Endothelial cell of umbilical vein (primary cell): Measurements from ENCODE around the gene LGALS3BP. TPM values are rescaled to one million over a fixed set of nuclear protein-coding genes. Genes with fewer than 3 reads are reported as not detected.

Experiments used
- BruUV-seq: library from RNA; stranded (reverse); fragments of 400-500 nt; replicated peaks from 2 replicates; lab custom pipeline; 2021; lab: Mats Ljungman, UMichigan
- CTCF ChIA-PET: fragments of 300-600, 350-600 bp; sonication (Branson Sonifier 250); formaldehyde crosslinking; loops from one replicate; lab custom pipeline; 2021; ENCODE audit warnings: antibody characterized with exemption, inconsistent platforms; lab: Charles Lee
- POLR2A ChIA-PET: fragments of 300-600, 350-600 bp; sonication (Branson Sonifier 250); formaldehyde crosslinking; loops from one replicate; lab custom pipeline; 2021; ENCODE audit warnings: antibody characterized with exemption, inconsistent platforms; lab: Charles Lee
- DNase-seq: peaks from one replicate; pipeline ENCODE4 v3.0.0-alpha.2; 2011; ENCODE audit warnings: low read depth, low spot score
- FAIRE-seq: peaks from 2 replicates; lab custom pipeline; 2011; peaks lifted over from hg19 to GRCh38; lab: Jason Lieb, UNC
- H2AFZ ChIP-seq: 2 replicates; pipeline ENCODE4 v1.6.0; 2012; ENCODE audit warnings: low read depth, low read length, control low read depth, inconsistent platforms
- H3K27ac ChIP-seq: 2 replicates; pipeline ENCODE4 v1.5.1; 2011; ENCODE audit warnings: low read depth, mild to moderate bottlenecking, control low read depth, low read length, moderate library complexity; ENCODE audit not compliant: insufficient read depth
- H3K27me3 ChIP-seq, 2 experiments: 2 replicates each; pipeline versions ENCODE4 v1.6.0 to v1.6.1; 2011; ENCODE audit warnings: low read length in 2 of 2, mixed read lengths in 1 of 2; ENCODE audit not compliant: control insufficient read depth in 2 of 2, insufficient read depth in 2 of 2
- H3K36me3 ChIP-seq, 2 experiments: 2 replicates in 1 of 2; 3 replicates in 1 of 2; pipeline ENCODE4 v1.5.1; 2011; ENCODE audit warnings: low read length in 2 of 2, mild to moderate bottlenecking in 1 of 2, moderate library complexity in 1 of 2; ENCODE audit not compliant: control insufficient read depth in 2 of 2, insufficient read depth in 2 of 2; ENCODE audit errors: extremely low read depth in 1 of 2
- H3K4me1 ChIP-seq: 3 replicates; pipeline ENCODE4 v1.5.1; 2011; ENCODE audit warnings: mild to moderate bottlenecking, low read length; ENCODE audit not compliant: control insufficient read depth, insufficient read depth; ENCODE audit errors: extremely low read depth
- H3K4me2 ChIP-seq: 2 replicates; pipeline ENCODE4 v1.6.1; 2011; ENCODE audit warnings: low read length, control low read depth, mixed read lengths; ENCODE audit not compliant: insufficient read depth
- H3K4me3 ChIP-seq, 3 experiments: fragments of 200-600 bp in 1 of 3; sonication (generic), shearing (Covaris generic) in 1 of 3; replicated peaks in 1 of 3; 2 replicates each; pipeline ENCODE4 v1.5.1; 2011 to 2016; ENCODE audit warnings: control low read depth in 3 of 3, low read length in 3 of 3, mild to moderate bottlenecking in 2 of 3, inconsistent platforms in 1 of 3, low read depth in 1 of 3, moderate library complexity in 1 of 3; ENCODE audit not compliant: insufficient read depth in 1 of 3
- H3K79me2 ChIP-seq: 2 replicates; pipeline ENCODE4 v1.6.0; 2012; ENCODE audit warnings: low read length, inconsistent platforms; ENCODE audit not compliant: control insufficient read depth, insufficient read depth
- H3K9ac ChIP-seq: replicated peaks from 2 replicates; pipeline ENCODE3; 2011; ENCODE audit warnings: low read length, control low read depth; ENCODE audit not compliant: insufficient read depth; ENCODE audit errors: extremely low read depth
- H3K9me1 ChIP-seq: replicated peaks from 3 replicates; pipeline ENCODE4 v1.6.0; 2011; ENCODE audit warnings: mild to moderate bottlenecking, low read length; ENCODE audit not compliant: control insufficient read depth, insufficient read depth; ENCODE audit errors: extremely low read depth
- H3K9me3 ChIP-seq: replicated peaks from 2 replicates; pipeline ENCODE4 v1.5.1; 2012; ENCODE audit warnings: low read length, inconsistent platforms; ENCODE audit not compliant: control insufficient read depth, insufficient read depth
- H4K20me1 ChIP-seq: replicated peaks from 2 replicates; pipeline ENCODE3; 2011; ENCODE audit warnings: mild to moderate bottlenecking, low read length; ENCODE audit not compliant: control insufficient read depth, insufficient read depth; ENCODE audit errors: extremely low read depth
- EZH2 ChIP-seq: IDR thresholded peaks from 2 replicates; pipeline ENCODE4 v1.6.1; 2012; ENCODE audit warnings: borderline replicate concordance, low read depth, mild to moderate bottlenecking, moderate library complexity, low read length, inconsistent platforms; ENCODE audit not compliant: severe bottlenecking
- FOS ChIP-seq: IDR thresholded peaks from 2 replicates; pipeline ENCODE4 v1.6.1; 2011; ENCODE audit warnings: mild to moderate bottlenecking, low read length, moderate library complexity, borderline replicate concordance; ENCODE audit not compliant: insufficient read depth
- GATA2 ChIP-seq: IDR thresholded peaks from 2 replicates; pipeline ENCODE4 v1.7.0; 2011; ENCODE audit warnings: low read depth, mild to moderate bottlenecking, moderate library complexity, mixed read lengths, low read length; ENCODE audit not compliant: insufficient read length, insufficient read depth
- JUN ChIP-seq: IDR thresholded peaks from 2 replicates; pipeline ENCODE4 v1.6.1; 2011; ENCODE audit warnings: borderline replicate concordance, low read depth; ENCODE audit not compliant: insufficient read length, insufficient read depth
- MYC ChIP-seq: IDR thresholded peaks from one replicate; pipeline ENCODE4 v1.6.1; 2011; ENCODE audit warnings: mild to moderate bottlenecking, low read depth, low read length
- POLR2A ChIP-seq: IDR thresholded peaks from 2 replicates; pipeline ENCODE4 v1.6.1; 2012; ENCODE audit warnings: low read depth, mild to moderate bottlenecking, control low read depth, low read length
- POLR2AphosphoS5 ChIP-seq: IDR thresholded peaks from 2 replicates; pipeline ENCODE4 v1.6.1; 2012; ENCODE audit warnings: low read depth, mild to moderate bottlenecking, control low read depth, low read length, moderate library complexity; ENCODE audit not compliant: insufficient read depth
- dilution Hi-C: fragments of 300-500 bp; cut with MboI; formaldehyde crosslinking; loops from one replicate; pipeline ENCODE4 v1.15.0; 2019; ENCODE audit warnings: low sequenced_read_pairs; ENCODE audit not compliant: extremely low pct_ligation_motif_present
- intact Hi-C: fragments of 100-400 bp; cut with micrococcal nuclease; formaldehyde crosslinking; loops from one replicate; pipeline ENCODE4 v1.10.0; 2022
- polyA plus RNA-seq, 4 experiments: library from polyadenylated mRNA; depleted of rRNA in 3 of 4; stranded (reverse) in 3 of 4; unstranded in 1 of 4; fragments of >200 nt; gene quantifications; 2 replicates each; pipeline versions ENCODE4 v1.2.1 to v1.2.3, GENCODE V29; 2011 to 2012; ENCODE audit warnings: missing spikeins in 1 of 4
- total RNA-seq: library from RNA; stranded (reverse); gene quantifications from 2 replicates; pipeline ENCODE4 v1.2.3, GENCODE V29; 2021
- TF ChIP-seq, protein P1 (sequence below), 2 donors: IDR thresholded peaks; 1 replicate in 1 of 2; 2 replicates in 1 of 2; pipeline ENCODE4 v1.5.1; 2011; ENCODE audit warnings: low read length in 2 of 2, mild to moderate bottlenecking in 2 of 2, moderate library complexity in 2 of 2, control low read depth in 1 of 2, inconsistent platforms in 1 of 2, low read depth in 1 of 2; ENCODE audit not compliant: insufficient read depth in 1 of 2; ENCODE audit errors: extremely low read depth in 1 of 2
- TF ChIP-seq, protein P2 (sequence below): IDR thresholded peaks from 2 replicates; pipeline ENCODE4 v1.6.1; 2011; ENCODE audit not compliant: insufficient read depth, insufficient read length

The LGALS3BP gene
- total and polyA plus RNA-seq, 2 donors (not counting 3 experiments of a cell fraction or from before 2014, with no cell fraction given), result 0.77 to 1.3 TPM

DNA sequence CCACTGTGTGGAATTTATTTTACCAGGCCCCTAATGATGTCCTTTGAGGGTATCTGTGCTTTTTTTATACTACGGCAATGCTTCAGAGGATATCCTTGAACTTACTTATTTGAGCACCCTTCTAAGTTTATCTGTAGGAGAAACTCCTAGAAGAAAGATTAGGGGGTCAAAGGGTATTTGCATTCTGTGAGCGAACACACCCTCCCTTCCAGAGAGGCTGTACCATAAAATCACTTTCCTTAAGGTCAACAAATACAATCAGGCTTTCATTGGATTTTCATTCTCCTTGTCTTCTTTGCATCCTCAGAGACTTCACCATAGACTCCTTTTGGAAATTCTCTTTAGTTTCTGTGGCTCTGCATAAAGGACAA lies 39.5 kb upstream of the LGALS3BP start:
- H3K4me2 ChIP-seq, result no peak overlapping the region
- no peak for DNase-seq
- H3K4me1 ChIP-seq, result peaks cover under 1% of the 10 kb centered on the region
- no peak overlapping the region for H3K9ac ChIP-seq
- no peaks in the 10 kb centered on the region for H3K36me3 ChIP-seq
- H3K27ac ChIP-seq, result no peak overlapping the region
- no peaks in the 10 kb centered on the region for H3K79me2 ChIP-seq
- no peak overlapping the region for H2AFZ ChIP-seq
- intact Hi-C loops, result loop anchor here (1.0 kb wide), 4 partner anchors 8 to 63 kb away; no protein-coding TSS in a partner anchor
- H3K4me3 ChIP-seq, result no peak overlapping the region
- H3K9me1 ChIP-seq, result no peaks in the 10 kb centered on the region
- FAIRE-seq, result no peak
- CTCF ChIA-PET, result interaction anchor here (1.0 to 2.7 kb wide), 4 partner anchors 10 to 33 kb away, joined by 3 to 13 read pairs (median 8); no protein-coding TSS in a partner anchor
- peaks cover 0 to 7% of the 10 kb centered on the region in 2 experiments for H3K27me3 ChIP-seq
- TF ChIP-seq FOS (no peak), POLR2A (no peak), POLR2AphosphoS5 (no peak), GATA2 (no peak), EZH2 (no peak), MYC (no peak), JUN (no peak)
- TF ChIP-seq, protein P1, sequence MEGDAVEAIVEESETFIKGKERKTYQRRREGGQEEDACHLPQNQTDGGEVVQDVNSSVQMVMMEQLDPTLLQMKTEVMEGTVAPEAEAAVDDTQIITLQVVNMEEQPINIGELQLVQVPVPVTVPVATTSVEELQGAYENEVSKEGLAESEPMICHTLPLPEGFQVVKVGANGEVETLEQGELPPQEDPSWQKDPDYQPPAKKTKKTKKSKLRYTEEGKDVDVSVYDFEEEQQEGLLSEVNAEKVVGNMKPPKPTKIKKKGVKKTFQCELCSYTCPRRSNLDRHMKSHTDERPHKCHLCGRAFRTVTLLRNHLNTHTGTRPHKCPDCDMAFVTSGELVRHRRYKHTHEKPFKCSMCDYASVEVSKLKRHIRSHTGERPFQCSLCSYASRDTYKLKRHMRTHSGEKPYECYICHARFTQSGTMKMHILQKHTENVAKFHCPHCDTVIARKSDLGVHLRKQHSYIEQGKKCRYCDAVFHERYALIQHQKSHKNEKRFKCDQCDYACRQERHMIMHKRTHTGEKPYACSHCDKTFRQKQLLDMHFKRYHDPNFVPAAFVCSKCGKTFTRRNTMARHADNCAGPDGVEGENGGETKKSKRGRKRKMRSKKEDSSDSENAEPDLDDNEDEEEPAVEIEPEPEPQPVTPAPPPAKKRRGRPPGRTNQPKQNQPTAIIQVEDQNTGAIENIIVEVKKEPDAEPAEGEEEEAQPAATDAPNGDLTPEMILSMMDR (IDR thresholded peaks at IDR 0.05; ENCODE audit: extremely low read depth in 1 of 2, insufficient read depth in 1 of 2, low read depth in 1 of 2, low read length in 2 of 2), result no peak
- TF ChIP-seq, protein P2, sequence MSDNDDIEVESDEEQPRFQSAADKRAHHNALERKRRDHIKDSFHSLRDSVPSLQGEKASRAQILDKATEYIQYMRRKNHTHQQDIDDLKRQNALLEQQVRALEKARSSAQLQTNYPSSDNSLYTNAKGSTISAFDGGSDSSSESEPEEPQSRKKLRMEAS, result no peak
- no peaks in the 10 kb centered on the region for H4K20me1 ChIP-seq
- dilution Hi-C loops, result no loop called here
- POLR2A ChIA-PET, result no interaction called here
- BruUV-seq, result no TSS peak
- no peaks in the 10 kb centered on the region for H3K9me3 ChIP-seq
